Upper lobe of left lung (tissue), 6 donors: Measurements from ENCODE around the gene LAMA2. TPM values are rescaled to one million over a fixed set of nuclear protein-coding genes. Genes with fewer than 3 reads are reported as not detected.

Experiments
- ATAC-seq, 2 donors: fragments of 200-7000 bp; cut with Tn5 transposase; one replicate each; pipeline ENCODE4 v1.9.1; 2022; ENCODE audit warnings: mild to moderate bottlenecking in 2 of 2, moderate library complexity in 2 of 2; ENCODE audit not compliant: low FRiP score in 2 of 2
- DNase-seq, 2 donors: peaks; one replicate each; pipeline ENCODE4 v3.0.0-alpha.2; 2019 to 2020
- H3K27ac ChIP-seq, 4 donors: fragments of 200-600 bp; sonication (generic); one replicate each; pipeline ENCODE4 v1.5.1; 2016 to 2019
- H3K27me3 ChIP-seq, 4 donors: fragments of 200-600 bp; sonication (generic); one replicate each; pipeline ENCODE4 v1.5.1; 2017 to 2019
- H3K36me3 ChIP-seq, 4 donors: fragments of 200-600 bp; sonication (generic); one replicate each; pipeline ENCODE4 v1.5.1; 2016 to 2019
- H3K4me1 ChIP-seq, 4 donors: fragments of 200-600 bp; sonication (generic); one replicate each; pipeline ENCODE4 v1.5.1; 2018 to 2019
- H3K4me3 ChIP-seq, 4 donors: fragments of 200-600 bp; sonication (generic); one replicate each; pipeline ENCODE4 v1.5.1; 2017 to 2019; ENCODE audit warnings: mild to moderate bottlenecking in 2 of 4, moderate library complexity in 1 of 4
- H3K9me3 ChIP-seq, 4 donors: fragments of 200-600 bp; sonication (generic); one replicate each; pipeline ENCODE4 v1.5.1; 2018 to 2019
- CTCF ChIP-seq, 6 experiments: fragments of 450-650 bp in 4 of 6; fragments of 200-600 bp in 2 of 6; sonication (generic) in 2 of 6; IDR thresholded peaks; one replicate each; pipeline ENCODE4 v1.5.1; 2016 to 2019; ENCODE audit warnings: antibody characterized with exemption in 6 of 6
- EP300 ChIP-seq, 4 donors: sonication (generic); formaldehyde crosslinking; IDR thresholded peaks; one replicate each; pipeline ENCODE4 v1.5.1; 2017; ENCODE audit warnings: antibody characterized with exemption in 4 of 4, control low read depth in 2 of 4
- POLR2A ChIP-seq, 4 donors: fragments of 450-650 bp; IDR thresholded peaks; one replicate each; pipeline ENCODE4 v1.5.1; 2016 to 2017; ENCODE audit warnings: antibody characterized with exemption in 4 of 4, mild to moderate bottlenecking in 2 of 4
- POLR2AphosphoS5 ChIP-seq, 2 donors: sonication (generic); formaldehyde crosslinking; IDR thresholded peaks; one replicate each; pipeline ENCODE4 v1.5.1; 2017; ENCODE audit warnings: antibody characterized with exemption in 2 of 2
- WGBS, 2 donors: methylation state at CpG; one replicate each; pipeline ENCODE4 v1.1.5; 2017 to 2018; 5-methylcytosine and 5-hydroxymethylcytosine counted together
- total RNA-seq, 6 donors: library from RNA; depleted of rRNA in 4 of 6; stranded (reverse); fragments of >200 nt in 4 of 6; gene quantifications; one replicate each; pipeline versions ENCODE4 v1.1.0 to v1.2.1, GENCODE V29; 2016 to 2021
- donor health status: DM: no; HTN: no; CAD: no; lungs with moderate emphysema.
- donor health status: DM: no; HTN: yes; CAD: no; lungs with severe emphysema.

Gene LAMA2
- total RNA-seq, 6 donors from 2014 or later = 41.9 to 82.8 (median 62.4) TPM

GRCh38 chr6:129120856-129121638 lies 238.1 kb downstream of the LAMA2 start:
- Histone ChIP-seq H3K4me1 (no peaks in the 10 kb centered on the region), H3K9me3 (no peaks in the 10 kb centered on the region), H3K27ac (no peak overlapping the region), H3K27me3 (no peaks in the 10 kb centered on the region), H3K4me3 (no peak overlapping the region), H3K36me3 (no peaks in the 10 kb centered on the region)
- TF ChIP-seq POLR2AphosphoS5 (IDR thresholded peaks at IDR 0.05) (no peak), POLR2A (IDR thresholded peaks at IDR 0.05) (no peak), CTCF (IDR thresholded peaks at IDR 0.05) (no peak), EP300 (IDR thresholded peaks at IDR 0.05) (no peak)
- DNase-seq = no peak
- 73 to 77% methylated on average over 3 of the region's 3 CpGs for WGBS, 2 donors
- no peak for ATAC-seq

GRCh38 chr6:129124347-129124746 lies 241.4 kb downstream of the LAMA2 start:
- Histone ChIP-seq H3K4me1 (no peaks in the 10 kb centered on the region), H3K27me3 (no peaks in the 10 kb centered on the region), H3K4me3 (no peak overlapping the region), H3K36me3 (no peaks in the 10 kb centered on the region), H3K9me3 (no peaks in the 10 kb centered on the region), H3K27ac (no peak overlapping the region)
- ATAC-seq (no peak), DNase-seq (no peak)
- 80 to 82% methylated on average over 1 of the region's 1 CpG for WGBS, 2 donors
- TF ChIP-seq EP300 (IDR thresholded peaks at IDR 0.05) = no peak
- no peak for TF ChIP-seq POLR2AphosphoS5 (IDR thresholded peaks at IDR 0.05)
- no peak for TF ChIP-seq CTCF (IDR thresholded peaks at IDR 0.05)
- no peak for TF ChIP-seq POLR2A (IDR thresholded peaks at IDR 0.05)

- no peaks in the 10 kb centered on the region for H3K9me3 ChIP-seq
- DNase-seq = no peak
- TF ChIP-seq CTCF (IDR thresholded peaks at IDR 0.05) = no peak
- TF ChIP-seq POLR2A (IDR thresholded peaks at IDR 0.05) = no peak
- TF ChIP-seq POLR2AphosphoS5 (IDR thresholded peaks at IDR 0.05) = no peak
- no peak for TF ChIP-seq EP300 (IDR thresholded peaks at IDR 0.05)
- H3K4me1 ChIP-seq = peaks cover 0 to 17% (median 9%) of the 10 kb centered on the region in 4 donors
- no peaks in the 10 kb centered on the region for H3K27me3 ChIP-seq
- H3K27ac ChIP-seq = peak overlapping the region in 3 of 4 donors; percentile 35 to 41 (median 38)
- no peak overlapping the region for H3K4me3 ChIP-seq
- H3K36me3 ChIP-seq = no peaks in the 10 kb centered on the region
- ATAC-seq = no peak
Observed at GRCh38 chr6:129130106-129130505, 247.2 kb downstream of the LAMA2 start.

- Histone ChIP-seq H3K4me3 (no peak overlapping the region), H3K4me1 (peaks cover 0 to 21% (median 9%) of the 10 kb centered on the region in 4 donors), H3K27me3 (no peaks in the 10 kb centered on the region), H3K9me3 (no peaks in the 10 kb centered on the region), H3K27ac (peak overlapping the region in 2 of 4 donors; percentile 43 to 44), H3K36me3 (no peaks in the 10 kb centered on the region)
- DNase-seq = peak in 1 of 2 donors; percentile 22
- peak in 2 of 4 donors; percentile 28 to 67 for TF ChIP-seq EP300 (IDR thresholded peaks at IDR 0.05)
- peak in 1 of 2 donors; percentile 62 for TF ChIP-seq POLR2AphosphoS5 (IDR thresholded peaks at IDR 0.05)
- no peak for TF ChIP-seq POLR2A (IDR thresholded peaks at IDR 0.05)
- 49 to 72% methylated on average over 3 of the region's 3 CpGs for WGBS, 2 donors
- ATAC-seq = peak; percentile 65 to 76
Observed at GRCh38 chr6:129130959-129131681, 248.2 kb downstream of the LAMA2 start.

GRCh38 chr6:129133770-129134192 lies 250.8 kb downstream of the LAMA2 start:
- H3K4me3 ChIP-seq = no peak overlapping the region
- peaks cover 0 to 21% (median 9%) of the 10 kb centered on the region in 4 donors for H3K4me1 ChIP-seq
- no peaks in the 10 kb centered on the region for H3K36me3 ChIP-seq
- H3K27me3 ChIP-seq = no peaks in the 10 kb centered on the region
- H3K27ac ChIP-seq = peak overlapping the region; percentile 19 to 68 (median 43)
- ATAC-seq (peak; percentile 17 to 72), DNase-seq (no peak)
- TF ChIP-seq POLR2A (IDR thresholded peaks at IDR 0.05) (no peak), EP300 (IDR thresholded peaks at IDR 0.05) (peak in 2 of 4 donors; percentile 34 to 83)
- no peaks in the 10 kb centered on the region for H3K9me3 ChIP-seq
- WGBS, 2 donors = 30 to 37% methylated on average over 5 of the region's 5 CpGs
